ENCODE results near the gene SYT8. TPM values are rescaled to one million over a fixed set of nuclear protein-coding genes. Genes with fewer than 3 reads are reported as not detected.

Gene SYT8
- total and polyA plus RNA-seq, 2 experiments from 2014 or later, result not detected

GRCh38 chr11:1853376-1854131, 18.8 kb downstream of the SYT8 start:
- H2AFZ ChIP-seq, result no peak overlapping the region
- Mint-ChIP-seq H3K9me3 (no peaks in the 10 kb centered on the region), H3K27ac (no peak overlapping the region), H3K27me3 (ENCODE audit: insufficient read depth, low read depth, poor library complexity) (peaks cover 4% of the 10 kb centered on the region), H3K4me3 (no peak overlapping the region), H3K4me1 (no peaks in the 10 kb centered on the region), H3K36me3 (ENCODE audit: low read depth) (no peaks in the 10 kb centered on the region)
- H3K27me3 ChIP-seq (ENCODE audit: insufficient read depth), result no peaks in the 10 kb centered on the region
- no peaks in the 10 kb centered on the region for H4K20me1 ChIP-seq (replicated peaks; ENCODE audit: insufficient read depth)
- TF ChIP-seq EZH2phosphoT487 (IDR thresholded peaks at IDR 0.05; ENCODE audit: unreplicated experiment) (no peak), ZNF114 (CRISPR knock-in tag; IDR thresholded peaks at IDR 0.05) (no peak)
- no peak for ATAC-seq
- H3K4me2 ChIP-seq, result no peak overlapping the region
- H3F3A ChIP-seq (replicated peaks; ENCODE audit: low read depth), result no peaks in the 10 kb centered on the region
- no peaks in the 10 kb centered on the region for H3K4me1 ChIP-seq (ENCODE audit: insufficient read depth)
- no peaks in the 10 kb centered on the region for H3K79me2 ChIP-seq (replicated peaks; ENCODE audit: insufficient read depth)
- H3K36me3 ChIP-seq (ENCODE audit: insufficient read depth), result no peaks in the 10 kb centered on the region
- H3K9me2 ChIP-seq (ENCODE audit: insufficient read depth), result no peaks in the 10 kb centered on the region
- no peak overlapping the region for H3K27ac ChIP-seq (ENCODE audit: low read depth)
- H3K4me3 ChIP-seq, result no peak overlapping the region
- no peak for DNase-seq (ENCODE audit: low spot score)

- Mint-ChIP-seq H3K4me3 (no peak overlapping the region), H3K36me3 (ENCODE audit: low read depth) (no peaks in the 10 kb centered on the region), H3K9me3 (no peaks in the 10 kb centered on the region), H3K27me3 (ENCODE audit: insufficient read depth, low read depth, poor library complexity) (peaks cover 4% of the 10 kb centered on the region), H3K27ac (no peak overlapping the region), H3K4me1 (no peaks in the 10 kb centered on the region)
- Histone ChIP-seq H2AFZ (no peak overlapping the region), H3K4me1 (ENCODE audit: insufficient read depth) (no peaks in the 10 kb centered on the region), H3F3A (replicated peaks; ENCODE audit: low read depth) (no peaks in the 10 kb centered on the region), H3K27ac (ENCODE audit: low read depth) (no peak overlapping the region), H3K36me3 (ENCODE audit: insufficient read depth) (no peaks in the 10 kb centered on the region), H3K4me2 (no peak overlapping the region), H3K27me3 (ENCODE audit: insufficient read depth) (no peaks in the 10 kb centered on the region), H3K79me2 (replicated peaks; ENCODE audit: insufficient read depth) (no peaks in the 10 kb centered on the region), H3K9me2 (ENCODE audit: insufficient read depth) (no peaks in the 10 kb centered on the region), H3K4me3 (no peak overlapping the region), H4K20me1 (replicated peaks; ENCODE audit: insufficient read depth) (no peaks in the 10 kb centered on the region)
- DNase-seq (ENCODE audit: low spot score) (no peak), ATAC-seq (no peak)
- TF ChIP-seq, protein P1, sequence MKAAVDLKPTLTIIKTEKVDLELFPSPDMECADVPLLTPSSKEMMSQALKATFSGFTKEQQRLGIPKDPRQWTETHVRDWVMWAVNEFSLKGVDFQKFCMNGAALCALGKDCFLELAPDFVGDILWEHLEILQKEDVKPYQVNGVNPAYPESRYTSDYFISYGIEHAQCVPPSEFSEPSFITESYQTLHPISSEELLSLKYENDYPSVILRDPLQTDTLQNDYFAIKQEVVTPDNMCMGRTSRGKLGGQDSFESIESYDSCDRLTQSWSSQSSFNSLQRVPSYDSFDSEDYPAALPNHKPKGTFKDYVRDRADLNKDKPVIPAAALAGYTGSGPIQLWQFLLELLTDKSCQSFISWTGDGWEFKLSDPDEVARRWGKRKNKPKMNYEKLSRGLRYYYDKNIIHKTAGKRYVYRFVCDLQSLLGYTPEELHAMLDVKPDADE (IDR thresholded peaks at IDR 0.05), result no peak
- no peak for TF ChIP-seq EZH2 (IDR thresholded peaks at IDR 0.05; ENCODE audit: low read depth, unreplicated experiment)
- no peak for TF ChIP-seq STAT1 (IDR thresholded peaks at IDR 0.05; ENCODE audit: unreplicated experiment)
- no peak for TF ChIP-seq EZH2phosphoT487 (IDR thresholded peaks at IDR 0.05; ENCODE audit: unreplicated experiment)
- TF ChIP-seq JUNB (IDR thresholded peaks at IDR 0.05; ENCODE audit: unreplicated experiment), result no peak
- TF ChIP-seq, protein P2, sequence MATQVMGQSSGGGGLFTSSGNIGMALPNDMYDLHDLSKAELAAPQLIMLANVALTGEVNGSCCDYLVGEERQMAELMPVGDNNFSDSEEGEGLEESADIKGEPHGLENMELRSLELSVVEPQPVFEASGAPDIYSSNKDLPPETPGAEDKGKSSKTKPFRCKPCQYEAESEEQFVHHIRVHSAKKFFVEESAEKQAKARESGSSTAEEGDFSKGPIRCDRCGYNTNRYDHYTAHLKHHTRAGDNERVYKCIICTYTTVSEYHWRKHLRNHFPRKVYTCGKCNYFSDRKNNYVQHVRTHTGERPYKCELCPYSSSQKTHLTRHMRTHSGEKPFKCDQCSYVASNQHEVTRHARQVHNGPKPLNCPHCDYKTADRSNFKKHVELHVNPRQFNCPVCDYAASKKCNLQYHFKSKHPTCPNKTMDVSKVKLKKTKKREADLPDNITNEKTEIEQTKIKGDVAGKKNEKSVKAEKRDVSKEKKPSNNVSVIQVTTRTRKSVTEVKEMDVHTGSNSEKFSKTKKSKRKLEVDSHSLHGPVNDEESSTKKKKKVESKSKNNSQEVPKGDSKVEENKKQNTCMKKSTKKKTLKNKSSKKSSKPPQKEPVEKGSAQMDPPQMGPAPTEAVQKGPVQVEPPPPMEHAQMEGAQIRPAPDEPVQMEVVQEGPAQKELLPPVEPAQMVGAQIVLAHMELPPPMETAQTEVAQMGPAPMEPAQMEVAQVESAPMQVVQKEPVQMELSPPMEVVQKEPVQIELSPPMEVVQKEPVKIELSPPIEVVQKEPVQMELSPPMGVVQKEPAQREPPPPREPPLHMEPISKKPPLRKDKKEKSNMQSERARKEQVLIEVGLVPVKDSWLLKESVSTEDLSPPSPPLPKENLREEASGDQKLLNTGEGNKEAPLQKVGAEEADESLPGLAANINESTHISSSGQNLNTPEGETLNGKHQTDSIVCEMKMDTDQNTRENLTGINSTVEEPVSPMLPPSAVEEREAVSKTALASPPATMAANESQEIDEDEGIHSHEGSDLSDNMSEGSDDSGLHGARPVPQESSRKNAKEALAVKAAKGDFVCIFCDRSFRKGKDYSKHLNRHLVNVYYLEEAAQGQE (IDR thresholded peaks at IDR 0.05; ENCODE audit: unreplicated experiment), result no peak
- TF ChIP-seq ZNF114 (CRISPR knock-in tag; IDR thresholded peaks at IDR 0.05), result no peak
- no peak for TF ChIP-seq NANOG (IDR thresholded peaks at IDR 0.05; ENCODE audit: borderline replicate concordance)
- TF ChIP-seq, protein P3, sequence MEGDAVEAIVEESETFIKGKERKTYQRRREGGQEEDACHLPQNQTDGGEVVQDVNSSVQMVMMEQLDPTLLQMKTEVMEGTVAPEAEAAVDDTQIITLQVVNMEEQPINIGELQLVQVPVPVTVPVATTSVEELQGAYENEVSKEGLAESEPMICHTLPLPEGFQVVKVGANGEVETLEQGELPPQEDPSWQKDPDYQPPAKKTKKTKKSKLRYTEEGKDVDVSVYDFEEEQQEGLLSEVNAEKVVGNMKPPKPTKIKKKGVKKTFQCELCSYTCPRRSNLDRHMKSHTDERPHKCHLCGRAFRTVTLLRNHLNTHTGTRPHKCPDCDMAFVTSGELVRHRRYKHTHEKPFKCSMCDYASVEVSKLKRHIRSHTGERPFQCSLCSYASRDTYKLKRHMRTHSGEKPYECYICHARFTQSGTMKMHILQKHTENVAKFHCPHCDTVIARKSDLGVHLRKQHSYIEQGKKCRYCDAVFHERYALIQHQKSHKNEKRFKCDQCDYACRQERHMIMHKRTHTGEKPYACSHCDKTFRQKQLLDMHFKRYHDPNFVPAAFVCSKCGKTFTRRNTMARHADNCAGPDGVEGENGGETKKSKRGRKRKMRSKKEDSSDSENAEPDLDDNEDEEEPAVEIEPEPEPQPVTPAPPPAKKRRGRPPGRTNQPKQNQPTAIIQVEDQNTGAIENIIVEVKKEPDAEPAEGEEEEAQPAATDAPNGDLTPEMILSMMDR (conservative IDR thresholded peaks at IDR 0.05; ENCODE audit: low read depth in 2 of 2), result no peak
These were observed 19.6 kb downstream of the SYT8 start for GRCh38 chr11:1854132-1854948.

Measured in GM23338 (cell line).